Right atrium auricular region (tissue), 2 donors: ENCODE measurements around the gene TMC1. TPM values are rescaled to one million over a fixed set of nuclear protein-coding genes. Genes with fewer than 3 reads are reported as not detected.

ENCODE experiments used
- DNase-seq: peaks from one replicate; pipeline ENCODE4 v3.0.0-alpha.2; 2019; ENCODE audit warnings: low spot score
- H3K27ac ChIP-seq, 2 donors: fragments of 200-600 bp; sonication (generic); 1 replicate in 1 of 2; 2 replicates in 1 of 2; pipeline ENCODE4 v1.5.1; 2016 to 2019
- H3K27me3 ChIP-seq, 2 donors: fragments of 200-600 bp; sonication (generic); one replicate each; pipeline versions ENCODE4 v1.5.1 to v1.6.0; 2017 to 2019
- H3K36me3 ChIP-seq: fragments of 200-600 bp; sonication (generic); one replicate; pipeline ENCODE4 v1.5.1; 2016
- H3K4me1 ChIP-seq, 2 donors: fragments of 200-600 bp; sonication (generic); one replicate each; pipeline versions ENCODE4 v1.5.1 to v1.6.0; 2017 to 2019
- H3K4me3 ChIP-seq, 2 donors: fragments of 200-600 bp; sonication (generic); 1 replicate in 1 of 2; 2 replicates in 1 of 2; pipeline ENCODE4 v1.5.1; 2017 to 2019; ENCODE audit warnings: mild to moderate bottlenecking in 1 of 2, moderate library complexity in 1 of 2
- H3K9me3 ChIP-seq, 2 donors: fragments of 200-600 bp; sonication (generic); one replicate each; pipeline ENCODE4 v1.5.1; 2019
- CTCF ChIP-seq, 2 donors: fragments of 200-600 bp; sonication (generic); IDR thresholded peaks; one replicate each; pipeline ENCODE4 v1.5.1; 2019; ENCODE audit warnings: antibody characterized with exemption in 2 of 2
- total RNA-seq, 2 donors: library from RNA; depleted of rRNA; stranded (reverse); fragments of >200 nt; gene quantifications; one replicate each; pipeline ENCODE4 v1.1.0, GENCODE V29; 2016

The TMC1 gene
- total RNA-seq, 2 donors from 2014 or later: not detected

- no peaks in the 10 kb centered on the region for H3K9me3 ChIP-seq
- no peaks in the 10 kb centered on the region for H3K4me1 ChIP-seq
- H3K4me3 ChIP-seq: no peak overlapping the region
- no peak for DNase-seq
- no peak overlapping the region for H3K27ac ChIP-seq
- no peak for TF ChIP-seq CTCF (IDR thresholded peaks at IDR 0.05)
- H3K27me3 ChIP-seq: no peaks in the 10 kb centered on the region
- no peaks in the 10 kb centered on the region for H3K36me3 ChIP-seq
These were observed 36.1 kb downstream of the TMC1 start for GRCh38 chr9:72557549-72557948.

GRCh38 chr9:72560086-72560485 lies 38.7 kb downstream of the TMC1 start:
- no peaks in the 10 kb centered on the region for H3K36me3 ChIP-seq
- TF ChIP-seq CTCF (IDR thresholded peaks at IDR 0.05): no peak
- H3K27me3 ChIP-seq: no peaks in the 10 kb centered on the region
- H3K27ac ChIP-seq: no peak overlapping the region
- no peak for DNase-seq
- H3K9me3 ChIP-seq: no peaks in the 10 kb centered on the region
- no peaks in the 10 kb centered on the region for H3K4me1 ChIP-seq
- H3K4me3 ChIP-seq: no peak overlapping the region

GRCh38 chr9:72563806-72564205 lies 42.4 kb downstream of the TMC1 start:
- no peaks in the 10 kb centered on the region for H3K4me1 ChIP-seq
- no peak for TF ChIP-seq CTCF (IDR thresholded peaks at IDR 0.05)
- no peak for DNase-seq
- H3K36me3 ChIP-seq: no peaks in the 10 kb centered on the region
- H3K4me3 ChIP-seq: no peak overlapping the region
- H3K27me3 ChIP-seq: no peaks in the 10 kb centered on the region
- H3K27ac ChIP-seq: no peak overlapping the region
- no peaks in the 10 kb centered on the region for H3K9me3 ChIP-seq

GRCh38 chr9:72564479-72565281 lies 43.3 kb downstream of the TMC1 start:
- Histone ChIP-seq H3K4me3 (no peak overlapping the region), H3K4me1 (no peaks in the 10 kb centered on the region), H3K9me3 (no peaks in the 10 kb centered on the region), H3K36me3 (no peaks in the 10 kb centered on the region), H3K27ac (no peak overlapping the region), H3K27me3 (no peaks in the 10 kb centered on the region)
- TF ChIP-seq CTCF (IDR thresholded peaks at IDR 0.05): no peak
- no peak for DNase-seq

GRCh38 chr9:72565535-72565934 lies 44.1 kb downstream of the TMC1 start:
- no peak for TF ChIP-seq CTCF (IDR thresholded peaks at IDR 0.05)
- no peak for DNase-seq
- H3K9me3 ChIP-seq: no peaks in the 10 kb centered on the region
- H3K4me3 ChIP-seq: no peak overlapping the region
- no peak overlapping the region for H3K27ac ChIP-seq
- no peaks in the 10 kb centered on the region for H3K4me1 ChIP-seq
- H3K36me3 ChIP-seq: no peaks in the 10 kb centered on the region
- H3K27me3 ChIP-seq: no peaks in the 10 kb centered on the region
